Endodermal cell (in vitro differentiated cells): ENCODE data around the gene FOXL3. TPM values are rescaled to one million over a fixed set of nuclear protein-coding genes. Genes with fewer than 3 reads are reported as not detected.

Source experiments
- DNase-seq: peaks from one replicate; pipeline ENCODE4 v3.0.0-alpha.2; 2017
- H3K27ac ChIP-seq: 2 replicates; pipeline ENCODE4 v1.5.1; 2013; ENCODE audit warnings: mild to moderate bottlenecking, low read depth, low read length, moderate library complexity
- H3K27me3 ChIP-seq: 2 replicates; pipeline ENCODE4 v1.6.1; 2013; ENCODE audit warnings: mild to moderate bottlenecking, low read length, moderate library complexity; ENCODE audit not compliant: insufficient read depth, control insufficient read depth, poor library complexity, severe bottlenecking
- H3K36me3 ChIP-seq: 2 replicates; pipeline ENCODE4 v1.7.0; 2013; ENCODE audit warnings: mild to moderate bottlenecking, low read length, moderate library complexity; ENCODE audit not compliant: control insufficient read depth, insufficient read depth
- H3K4me1 ChIP-seq: one replicate; pipeline ENCODE4 v1.7.0; 2013; ENCODE audit warnings: low read length; ENCODE audit not compliant: control insufficient read depth, insufficient read depth
- H3K4me3 ChIP-seq: 2 replicates; pipeline ENCODE4 v1.5.1; 2013; ENCODE audit warnings: mild to moderate bottlenecking, low read length, moderate library complexity
- H3K9ac ChIP-seq: 2 replicates; pipeline ENCODE4 v1.6.1; 2013; ENCODE audit warnings: mild to moderate bottlenecking, low read length, moderate library complexity; ENCODE audit not compliant: poor library complexity, severe bottlenecking; ENCODE audit errors: extremely low read depth
- H3K9me3 ChIP-seq: 2 replicates; pipeline ENCODE4 v1.6.1; 2013; ENCODE audit warnings: mild to moderate bottlenecking, low read length, moderate library complexity; ENCODE audit not compliant: control insufficient read depth
- H3K27ac Mint-ChIP-seq: 2 replicates; pipeline ENCODE4 v1.8.0; 2020; ENCODE audit warnings: mixed read lengths
- H3K27me3 Mint-ChIP-seq: 2 replicates; pipeline ENCODE4 v1.8.0; 2021; ENCODE audit warnings: mild to moderate bottlenecking, mixed read lengths; ENCODE audit not compliant: insufficient read depth
- H3K36me3 Mint-ChIP-seq: 2 replicates; pipeline ENCODE4 v1.8.0; 2020; ENCODE audit warnings: low read depth, mixed read lengths
- H3K4me1 Mint-ChIP-seq: 2 replicates; pipeline ENCODE4 v1.8.0; 2020; ENCODE audit warnings: mixed read lengths
- H3K4me3 Mint-ChIP-seq: 2 replicates; pipeline ENCODE4 v1.8.0; 2020; ENCODE audit warnings: mild to moderate bottlenecking, moderate library complexity, mixed read lengths
- H3K9me3 Mint-ChIP-seq: 2 replicates; pipeline ENCODE4 v1.8.0; 2020; ENCODE audit warnings: mild to moderate bottlenecking, mixed read lengths
- WGBS, 2 experiments: methylation state at CpG; one replicate each; pipeline versions ENCODE4 v1.1.5 to v1.1.7; 2013; ENCODE audit warnings: missing lambda C conversion rate in 2 of 2, mixed read lengths in 1 of 2; ENCODE audit not compliant: insufficient coverage in 1 of 2, insufficient read length in 1 of 2; 5-methylcytosine and 5-hydroxymethylcytosine counted together
- total RNA-seq, 2 donors: library from RNA; stranded (reverse); fragmentation: NEBNext Ultra II Directional in 1 of 2; extraction: Animal tissue kit (Norgen Biotek cat#: 25700) in 1 of 2; gene quantifications; 2 replicates in 1 of 2; 3 replicates in 1 of 2; pipeline ENCODE4 v1.2.1, GENCODE V29; 2021
- TF ChIP-seq, protein P1 (sequence below): fragments of 200-600 bp; sonication (generic); conservative IDR thresholded peaks from 2 replicates; pipeline ENCODE4 v1.5.0; 2021; ENCODE audit warnings: antibody characterized with exemption, mild to moderate bottlenecking

The FOXL3 gene
- total RNA-seq, 2 donors from 2014 or later, result not detected

DNA sequence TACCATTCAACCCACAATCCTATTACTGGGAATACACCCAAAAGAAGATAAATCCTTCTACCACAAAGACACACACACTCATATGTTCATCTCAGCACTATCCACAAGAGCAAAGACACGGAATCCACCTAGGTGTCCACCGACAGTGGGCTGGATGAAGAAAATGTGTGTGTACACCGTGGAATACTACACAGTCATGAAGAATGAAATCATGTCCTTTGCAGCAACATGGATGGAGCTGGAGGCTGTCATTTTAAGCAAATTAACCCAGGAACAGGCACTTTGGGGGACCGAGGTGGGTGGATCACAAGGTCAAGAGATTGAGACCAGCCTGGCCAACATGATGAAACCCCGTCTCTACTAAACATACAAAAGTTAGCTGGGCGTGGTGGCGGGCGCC is 8.3 kb upstream of the FOXL3 start:
- H3K27me3 ChIP-seq, result no peaks in the 10 kb centered on the region
- TF ChIP-seq, protein P1, sequence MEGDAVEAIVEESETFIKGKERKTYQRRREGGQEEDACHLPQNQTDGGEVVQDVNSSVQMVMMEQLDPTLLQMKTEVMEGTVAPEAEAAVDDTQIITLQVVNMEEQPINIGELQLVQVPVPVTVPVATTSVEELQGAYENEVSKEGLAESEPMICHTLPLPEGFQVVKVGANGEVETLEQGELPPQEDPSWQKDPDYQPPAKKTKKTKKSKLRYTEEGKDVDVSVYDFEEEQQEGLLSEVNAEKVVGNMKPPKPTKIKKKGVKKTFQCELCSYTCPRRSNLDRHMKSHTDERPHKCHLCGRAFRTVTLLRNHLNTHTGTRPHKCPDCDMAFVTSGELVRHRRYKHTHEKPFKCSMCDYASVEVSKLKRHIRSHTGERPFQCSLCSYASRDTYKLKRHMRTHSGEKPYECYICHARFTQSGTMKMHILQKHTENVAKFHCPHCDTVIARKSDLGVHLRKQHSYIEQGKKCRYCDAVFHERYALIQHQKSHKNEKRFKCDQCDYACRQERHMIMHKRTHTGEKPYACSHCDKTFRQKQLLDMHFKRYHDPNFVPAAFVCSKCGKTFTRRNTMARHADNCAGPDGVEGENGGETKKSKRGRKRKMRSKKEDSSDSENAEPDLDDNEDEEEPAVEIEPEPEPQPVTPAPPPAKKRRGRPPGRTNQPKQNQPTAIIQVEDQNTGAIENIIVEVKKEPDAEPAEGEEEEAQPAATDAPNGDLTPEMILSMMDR, result no peak
- H3K27ac Mint-ChIP-seq, result no peak overlapping the region
- no peak overlapping the region for H3K27ac ChIP-seq
- no peak for DNase-seq
- H3K9me3 ChIP-seq, result peaks cover 6% of the 10 kb centered on the region
- H3K36me3 Mint-ChIP-seq, result no peaks in the 10 kb centered on the region
- peaks cover 22% of the 10 kb centered on the region for H3K9me3 Mint-ChIP-seq
- no peaks in the 10 kb centered on the region for H3K36me3 ChIP-seq
- no peaks in the 10 kb centered on the region for H3K4me1 ChIP-seq
- no peaks in the 10 kb centered on the region for H3K4me1 Mint-ChIP-seq
- H3K4me3 Mint-ChIP-seq, result no peak overlapping the region
- peaks cover 30% of the 10 kb centered on the region for H3K27me3 Mint-ChIP-seq
- 93 to 94% methylated on average over 4 to 5 of the region's 8 CpGs for WGBS, 2 experiments
- no peak overlapping the region for H3K4me3 ChIP-seq
- H3K9ac ChIP-seq, result no peak overlapping the region

DNA sequence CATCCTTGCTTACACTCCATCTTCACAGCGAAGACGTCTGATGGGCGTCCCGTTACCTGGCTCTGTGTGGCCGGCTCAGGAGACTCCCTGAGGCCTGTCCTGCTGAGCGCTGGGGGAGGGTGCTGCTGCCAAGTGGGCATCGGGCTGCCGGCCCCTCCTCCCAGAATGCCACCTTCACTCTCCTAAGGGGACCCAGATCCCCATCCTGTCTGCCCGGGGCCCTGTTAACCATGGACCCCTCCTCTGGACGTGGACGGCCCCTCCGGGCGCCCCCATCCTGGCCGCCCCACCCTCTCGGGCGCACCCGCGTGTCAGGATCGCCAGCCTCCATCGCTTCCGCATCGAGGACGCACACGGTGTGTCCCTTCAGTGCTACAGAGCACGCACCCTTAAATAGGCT is 7.3 kb upstream of the FOXL3 start:
- no peak overlapping the region for H3K4me3 ChIP-seq
- Mint-ChIP-seq H3K27me3 (peaks cover 38% of the 10 kb centered on the region), H3K36me3 (no peaks in the 10 kb centered on the region), H3K4me1 (no peaks in the 10 kb centered on the region), H3K27ac (no peak overlapping the region), H3K9me3 (peaks cover 15% of the 10 kb centered on the region), H3K4me3 (no peak overlapping the region)
- WGBS, 2 experiments, result 94 to 99% methylated on average over 16 to 25 of the region's 25 CpGs
- no peaks in the 10 kb centered on the region for H3K9me3 ChIP-seq
- no peaks in the 10 kb centered on the region for H3K27me3 ChIP-seq
- H3K27ac ChIP-seq, result no peak overlapping the region
- TF ChIP-seq, protein P1, result no peak
- no peak overlapping the region for H3K9ac ChIP-seq
- no peaks in the 10 kb centered on the region for H3K4me1 ChIP-seq
- H3K36me3 ChIP-seq, result no peaks in the 10 kb centered on the region
- DNase-seq, result no peak

DNA sequence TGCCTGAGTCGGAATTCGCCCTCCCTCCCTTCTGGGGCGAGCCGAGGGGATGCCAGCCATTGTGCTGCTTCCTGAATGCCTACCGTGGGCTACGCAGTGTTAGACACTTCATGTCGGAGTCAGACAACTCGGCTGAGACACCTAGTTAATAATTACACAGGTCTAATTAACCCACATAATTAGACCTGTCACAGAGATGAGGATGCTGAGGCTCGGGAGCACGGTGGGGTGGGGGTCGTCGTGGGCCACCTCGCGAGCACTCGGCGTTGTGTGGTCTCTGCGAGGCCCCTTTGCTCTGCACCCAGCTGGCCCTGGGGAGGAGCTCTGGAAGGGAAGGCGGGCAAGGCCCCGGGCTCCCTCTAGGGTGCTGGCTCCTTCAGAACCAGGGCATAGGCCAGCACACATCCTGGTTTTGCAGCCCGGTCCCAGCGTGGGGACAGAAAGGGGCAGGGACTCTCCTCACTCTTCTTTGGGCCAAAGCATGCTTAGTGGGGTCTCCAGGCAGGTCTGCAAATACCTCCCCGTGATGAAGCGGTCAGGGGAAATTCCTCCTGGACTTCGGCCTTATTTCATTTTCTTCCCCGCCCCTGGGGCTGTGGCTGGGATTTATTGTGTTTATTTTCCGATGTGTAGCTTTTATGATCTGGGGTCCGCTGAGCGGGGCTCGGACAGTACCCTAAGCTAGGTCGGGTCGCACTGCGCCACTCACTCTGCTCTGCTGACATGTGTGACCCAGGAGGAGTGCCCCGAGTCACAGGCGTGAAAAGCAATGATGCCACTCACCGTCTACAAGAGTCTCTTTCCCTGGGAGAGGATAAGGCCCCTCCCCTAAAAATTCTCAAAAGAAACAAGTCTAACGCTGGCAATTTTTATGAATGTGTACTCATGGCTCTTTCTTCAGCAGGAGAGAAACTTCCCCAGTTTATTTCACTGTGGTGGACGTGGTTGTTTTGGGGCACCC is 4.9 kb upstream of the FOXL3 start:
- no peaks in the 10 kb centered on the region for H3K4me1 Mint-ChIP-seq
- TF ChIP-seq, protein P1, result no peak
- H3K27me3 Mint-ChIP-seq, result peaks cover 57% of the 10 kb centered on the region
- WGBS, 2 experiments, result 89% methylated on average over 21 to 37 of the region's 37 CpGs
- no peak overlapping the region for H3K4me3 Mint-ChIP-seq
- no peak overlapping the region for H3K4me3 ChIP-seq
- no peak overlapping the region for H3K27ac Mint-ChIP-seq
- no peaks in the 10 kb centered on the region for H3K9me3 ChIP-seq
- H3K27me3 ChIP-seq, result peaks cover 14% of the 10 kb centered on the region
- no peak overlapping the region for H3K9ac ChIP-seq
- H3K36me3 Mint-ChIP-seq, result no peaks in the 10 kb centered on the region
- H3K9me3 Mint-ChIP-seq, result peaks cover 7% of the 10 kb centered on the region
- DNase-seq, result no peak
- no peaks in the 10 kb centered on the region for H3K4me1 ChIP-seq
- H3K27ac ChIP-seq, result no peak overlapping the region
- H3K36me3 ChIP-seq, result no peaks in the 10 kb centered on the region
